NOMO-1 (cell line): Measurements from ENCODE around the gene BHMT2.

Experiments
- DNase-seq, 2 experiments: peaks; one replicate each; lab custom pipeline; 2025; ENCODE audit not compliant: unreplicated experiment in 2 of 2; lab: John Stamatoyannopoulos, UW

The BHMT2 gene

DNA sequence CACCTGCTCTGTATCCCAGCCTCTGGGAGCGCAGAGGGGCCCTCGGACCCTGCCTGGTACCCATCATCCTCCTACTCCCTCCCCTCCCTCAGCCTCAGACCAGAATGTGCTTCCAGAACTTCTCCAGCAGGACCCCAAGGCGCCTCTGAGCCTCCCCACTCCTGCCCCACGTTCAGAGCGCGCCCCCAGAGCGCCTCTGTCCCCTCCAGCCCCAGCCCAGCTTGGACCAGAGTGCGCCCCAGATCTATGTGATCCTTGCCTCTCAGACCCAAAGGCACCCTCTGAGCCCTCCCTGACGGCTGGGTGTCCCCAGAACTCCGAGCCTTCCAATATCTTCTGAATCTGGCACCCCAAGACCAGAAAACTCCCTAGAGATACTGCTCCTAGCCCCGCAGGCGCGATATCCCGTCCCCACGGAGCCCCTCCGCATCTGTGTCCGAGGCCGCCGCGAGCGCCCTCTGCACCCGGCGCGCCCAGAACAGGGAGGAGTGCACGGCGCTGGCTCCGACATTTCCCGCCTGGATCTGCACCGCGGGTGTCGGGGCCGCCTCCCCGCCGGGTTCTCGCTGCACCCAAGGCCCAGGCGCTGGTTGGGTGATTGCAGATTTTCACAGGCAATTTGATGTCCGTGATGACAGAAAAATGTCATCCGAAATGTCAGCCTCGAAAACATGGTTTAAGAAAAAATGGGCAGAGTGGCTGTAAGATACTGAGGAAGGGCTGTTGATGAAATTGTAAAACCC is 42.6 kb downstream of the BHMT2 start:
- DNase-seq = no peak

DNA sequence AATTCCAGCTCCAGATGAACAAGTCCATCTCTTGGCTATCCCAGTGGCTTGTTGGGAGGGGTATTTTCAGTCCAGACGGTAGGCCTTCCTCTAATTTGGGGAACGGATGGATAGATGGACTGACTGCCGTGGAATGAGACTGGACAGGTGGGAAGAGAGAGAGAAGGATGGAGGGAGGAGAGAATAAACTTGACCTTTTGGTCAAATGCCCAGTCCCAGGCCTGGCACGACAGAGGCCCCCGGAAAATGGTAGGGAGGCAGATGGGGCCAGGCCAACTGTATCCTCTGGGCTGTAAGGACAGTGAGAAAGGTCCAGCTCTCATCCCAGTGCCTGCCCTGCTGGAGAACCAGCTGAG is 43.1 kb downstream of the BHMT2 start:
- DNase-seq = no peak

DNA sequence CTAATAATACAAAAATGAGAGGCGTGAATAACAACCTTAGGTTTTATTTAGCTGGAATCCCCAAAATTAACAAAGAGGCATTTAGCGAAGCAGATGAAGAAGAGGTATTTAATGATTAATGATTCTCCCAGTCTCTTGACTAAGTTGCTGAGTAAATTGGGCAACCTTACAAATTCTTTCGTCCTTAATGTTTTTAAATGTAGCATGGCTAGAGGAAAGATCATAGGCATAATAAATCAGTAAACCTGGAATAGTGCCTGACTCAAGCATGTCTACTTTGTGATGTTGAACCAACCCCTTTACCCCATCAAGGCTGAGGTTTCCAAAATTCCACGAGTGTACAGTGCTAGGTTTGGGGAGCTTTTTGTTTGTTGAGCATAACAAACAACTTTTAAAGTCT is 49.9 kb downstream of the BHMT2 start:
- DNase-seq = no peak

GRCh38 chr5:79120221-79120620 is 50.7 kb downstream of the BHMT2 start:
- peak in 1 of 2 experiments; percentile 29 for DNase-seq

GRCh38 chr5:79122973-79123372 is 53.4 kb downstream of the BHMT2 start:
- DNase-seq = peak; percentile 19 to 59

DNA sequence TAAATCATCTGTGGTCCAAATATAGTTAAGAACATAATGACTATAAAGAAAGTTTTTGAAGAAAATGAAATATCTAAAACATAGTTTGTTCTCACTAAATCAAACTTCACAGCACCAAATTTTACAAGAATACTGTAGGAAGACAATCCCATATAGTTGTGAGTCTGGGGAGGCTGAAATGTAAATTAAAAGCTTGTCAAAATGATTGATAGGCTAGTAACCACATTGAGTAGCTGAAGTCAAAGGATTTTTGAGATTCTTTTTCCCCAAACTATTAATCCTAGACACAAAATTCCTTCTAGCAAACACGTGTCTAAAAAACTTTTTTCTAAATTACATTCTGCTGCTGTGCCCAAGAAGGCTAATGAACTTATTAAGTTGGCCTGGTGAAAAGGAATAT is 55.0 kb downstream of the BHMT2 start:
- no peak for DNase-seq

- DNase-seq = no peak
Measured at GRCh38 chr5:79130781-79131180, 61.2 kb downstream of the BHMT2 start.

GRCh38 chr5:79133121-79133656 is 63.6 kb downstream of the BHMT2 start:
- peak in 1 of 2 experiments; percentile 62 for DNase-seq

DNA sequence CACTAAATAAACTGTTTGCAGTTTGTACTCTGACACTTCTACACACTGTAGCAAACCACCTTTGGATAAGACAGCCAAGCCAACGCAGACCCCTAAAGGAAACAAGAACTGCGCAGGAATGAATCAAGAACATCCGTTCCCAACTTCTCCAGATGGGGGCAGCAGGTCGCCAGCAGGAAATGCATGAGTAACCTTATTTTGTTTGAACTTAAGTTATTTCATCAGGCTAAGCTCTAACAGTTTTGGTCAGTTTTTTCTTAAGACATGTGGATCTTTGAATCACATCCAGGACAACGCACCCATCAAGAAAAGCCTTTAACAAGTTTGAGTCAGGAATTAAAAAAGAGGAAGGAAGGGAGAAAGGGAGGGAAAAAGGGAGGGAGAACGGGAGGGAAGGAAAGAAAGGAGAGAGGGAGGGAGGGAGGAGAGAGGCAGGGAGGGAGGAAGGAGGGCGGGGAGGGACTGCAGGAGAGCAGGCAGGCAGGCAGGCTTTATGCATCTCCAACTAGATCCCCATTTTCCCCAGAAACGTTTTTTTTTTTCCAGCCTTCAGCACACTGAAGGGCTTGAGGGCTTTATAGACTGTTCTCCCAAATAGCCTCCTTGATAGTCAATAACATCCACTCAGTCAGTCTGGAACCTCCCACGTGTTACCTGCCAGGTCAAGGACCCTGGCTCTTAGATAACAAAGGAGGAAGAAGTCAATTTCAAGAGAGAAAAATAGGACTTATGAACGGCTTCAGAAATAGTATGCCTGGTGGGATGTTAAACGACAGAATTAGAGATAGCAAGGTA is 64.3 kb downstream of the BHMT2 start:
- DNase-seq = peak; percentile 45 to 77

DNA sequence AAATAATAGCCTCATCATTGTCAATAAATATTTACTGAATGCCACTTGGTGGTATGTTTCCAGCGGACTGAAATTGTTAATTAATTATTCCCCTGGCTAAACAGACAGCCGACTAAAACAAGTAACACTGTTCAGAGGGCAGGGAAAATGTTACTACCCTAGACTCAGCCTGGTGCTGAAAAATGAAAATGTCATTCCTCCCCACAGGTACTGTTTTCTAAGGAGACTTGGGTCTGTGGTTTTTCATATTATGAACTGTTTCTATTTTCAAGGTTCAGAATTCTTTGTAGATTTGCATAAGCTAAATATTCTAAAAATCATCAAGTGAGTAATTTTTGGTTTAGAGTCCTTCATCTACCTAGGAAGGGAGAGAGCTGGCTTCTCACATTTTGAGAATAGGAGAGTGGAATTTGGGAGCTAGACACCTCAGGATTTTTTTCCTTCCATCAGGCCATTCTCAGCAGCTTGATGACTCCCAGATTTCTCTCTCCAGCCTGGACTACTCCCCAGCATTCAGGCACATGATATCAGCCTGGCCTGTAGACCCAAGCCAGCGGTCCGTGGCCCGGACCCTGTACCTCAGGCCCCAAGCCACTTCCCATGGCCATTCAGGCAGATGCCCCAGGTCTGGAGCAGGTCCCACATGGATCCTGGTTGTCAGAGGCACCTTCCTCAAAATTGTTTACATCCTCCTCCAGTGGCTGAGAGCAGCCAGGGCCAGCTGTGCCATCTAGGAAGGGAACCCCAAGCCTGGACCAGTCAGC is 66.4 kb downstream of the BHMT2 start:
- DNase-seq = no peak

DNA sequence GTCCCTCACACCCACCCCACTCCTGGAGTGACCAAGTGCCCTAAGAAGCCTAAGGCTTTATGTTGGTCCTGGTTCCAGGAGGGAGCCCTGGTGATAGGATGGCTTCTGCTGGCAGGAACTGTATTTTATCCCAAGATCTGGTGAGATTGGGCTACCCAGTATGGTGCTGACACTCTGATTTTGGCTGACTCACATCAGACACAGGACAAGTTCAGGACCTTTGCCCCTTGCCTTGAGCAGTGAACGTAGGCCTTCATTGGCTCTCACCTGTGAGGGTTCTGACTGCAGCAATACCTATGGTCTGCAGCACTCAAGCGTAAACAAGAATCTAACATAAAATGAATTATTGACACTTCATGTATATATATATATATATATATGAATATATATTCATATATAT is 67.1 kb downstream of the BHMT2 start:
- no peak for DNase-seq
